ENCODE measurements around the gene SLC29A1. TPM values are rescaled to one million over a fixed set of nuclear protein-coding genes. Genes with fewer than 3 reads are reported as not detected.

Gene SLC29A1
- total RNA-seq, 4 donors from 2014 or later, result 51.4 to 83.1 (median 63.8) TPM

- 85 to 91% methylated on average over 11 of the region's 11 CpGs for WGBS, 2 donors
- no peak for DNase-seq (ENCODE audit: low spot score in 2 of 2)
Measured at GRCh38 chr6:44201638-44202303, 21.6 kb upstream of the SLC29A1 start.

GRCh38 chr6:44202332-44202971 is 20.9 kb upstream of the SLC29A1 start:
- peak overlapping the region in 1 of 4 donors; percentile 25 for H3K27ac ChIP-seq
- no peak for DNase-seq (ENCODE audit: low spot score in 2 of 2)
- H3K36me3 ChIP-seq, result no peaks in the 10 kb centered on the region
- peaks cover 0 to 5% (median 0%) of the 10 kb centered on the region in 4 donors for H3K4me1 ChIP-seq
- H3K4me3 ChIP-seq, result no peak overlapping the region
- TF ChIP-seq CTCF (IDR thresholded peaks at IDR 0.05) (no peak), POLR2A (IDR thresholded peaks at IDR 0.05) (no peak), EP300 (IDR thresholded peaks at IDR 0.05) (no peak)
- H3K27me3 ChIP-seq, result no peaks in the 10 kb centered on the region
- WGBS, 2 donors, result 80 to 84% methylated on average over 4 of the region's 4 CpGs
- no peaks in the 10 kb centered on the region for H3K9me3 ChIP-seq

More at GRCh38 chr6:44201638-44202303, 21.6 kb upstream of the SLC29A1 start:
- H3K9me3 ChIP-seq, result no peaks in the 10 kb centered on the region
- no peak for TF ChIP-seq POLR2A (IDR thresholded peaks at IDR 0.05)
- TF ChIP-seq CTCF (IDR thresholded peaks at IDR 0.05), result no peak
- no peak for TF ChIP-seq EP300 (IDR thresholded peaks at IDR 0.05)
- no peak overlapping the region for H3K4me3 ChIP-seq
- peaks cover 0 to 5% (median 0%) of the 10 kb centered on the region in 4 donors for H3K4me1 ChIP-seq
- H3K36me3 ChIP-seq, result no peaks in the 10 kb centered on the region
- H3K27ac ChIP-seq, result no peak overlapping the region
- H3K27me3 ChIP-seq, result no peaks in the 10 kb centered on the region

- peaks cover 0 to 5% (median 0%) of the 10 kb centered on the region in 4 donors for H3K4me1 ChIP-seq
- H3K27me3 ChIP-seq, result no peaks in the 10 kb centered on the region
- H3K4me3 ChIP-seq, result no peak overlapping the region
- no peak for TF ChIP-seq CTCF (IDR thresholded peaks at IDR 0.05)
- TF ChIP-seq POLR2A (IDR thresholded peaks at IDR 0.05), result no peak
- no peak for TF ChIP-seq EP300 (IDR thresholded peaks at IDR 0.05)
- H3K27ac ChIP-seq, result peak overlapping the region in 1 of 4 donors; percentile 25
- WGBS, 2 donors, result 75 to 83% methylated on average over 11 of the region's 11 CpGs
- DNase-seq (ENCODE audit: low spot score in 2 of 2), result no peak
- H3K9me3 ChIP-seq, result no peaks in the 10 kb centered on the region
- no peaks in the 10 kb centered on the region for H3K36me3 ChIP-seq
Measured at GRCh38 chr6:44202972-44203750, 20.2 kb upstream of the SLC29A1 start.

GRCh38 chr6:44203955-44204354 is 19.4 kb upstream of the SLC29A1 start:
- no peaks in the 10 kb centered on the region for H3K36me3 ChIP-seq
- TF ChIP-seq EP300 (IDR thresholded peaks at IDR 0.05) (no peak), CTCF (IDR thresholded peaks at IDR 0.05) (no peak), POLR2A (IDR thresholded peaks at IDR 0.05) (no peak)
- no peak overlapping the region for H3K27ac ChIP-seq
- DNase-seq (ENCODE audit: low spot score in 2 of 2), result no peak
- WGBS, 2 donors, result 92 to 96% methylated on average over 6 of the region's 6 CpGs
- H3K4me3 ChIP-seq, result no peak overlapping the region
- H3K4me1 ChIP-seq, result peaks cover 0 to 5% (median 0%) of the 10 kb centered on the region in 4 donors
- H3K9me3 ChIP-seq, result no peaks in the 10 kb centered on the region
- H3K27me3 ChIP-seq, result no peaks in the 10 kb centered on the region
